HepG2 (cell line): ENCODE measurements around the gene CREBZF. TPM values are rescaled to one million over a fixed set of nuclear protein-coding genes. Genes with fewer than 3 reads are reported as not detected.

Source experiments
- ATAC-seq: fragments of 200-7000 bp; cut with Tn5 transposase; 3 replicates; pipeline ENCODE4 v1.9.1; 2020; ENCODE audit warnings: mild to moderate bottlenecking, moderate library complexity
- BruUV-seq: library from RNA; stranded (reverse); fragments of 400-500 nt; replicated peaks from 2 replicates; lab custom pipeline; 2021; lab: Mats Ljungman, UMichigan
- CTCF ChIA-PET: fragments of 300-600 bp; formaldehyde crosslinking; extraction: SDS; loops from one replicate; lab custom pipeline; 2021; ENCODE audit warnings: low total read pairs, inconsistent platforms, low intra/inter-chr PET ratio; lab: Yijun Ruan, JAX
- POLR2A ChIA-PET: fragments of 350-600 bp; sonication (Branson Sonifier 250); formaldehyde crosslinking; loops from one replicate; lab custom pipeline; 2020; ENCODE audit warnings: antibody characterized with exemption, inconsistent platforms; lab: Yijun Ruan, JAX
- DNase-seq: peaks from one replicate; pipeline ENCODE4 v3.0.0-alpha.2; 2015; ENCODE audit warnings: low spot score
- FAIRE-seq: peaks from 3 replicates; lab custom pipeline; 2011; peaks lifted over from hg19 to GRCh38; lab: Jason Lieb, UNC
- H2AFZ ChIP-seq: one replicate; pipeline ENCODE4 v1.6.1; 2011; ENCODE audit warnings: low read length, inconsistent platforms
- H3K27ac ChIP-seq: fragments of 300-600 bp; 3 replicates; pipeline ENCODE4 v1.8.0; 2011; ENCODE audit warnings: mixed run types, mild to moderate bottlenecking, mixed read lengths, low read length, inconsistent platforms; ENCODE audit not compliant: insufficient read depth; ENCODE audit errors: extremely low read length
- H3K27me3 ChIP-seq, 2 experiments: fragments of 200-600 bp in 1 of 2; 2 replicates in 1 of 2; 3 replicates in 1 of 2; pipeline versions ENCODE4 v1.6.0 to v1.8.0; 2011; ENCODE audit warnings: low read length in 2 of 2, mild to moderate bottlenecking in 2 of 2, moderate library complexity in 2 of 2, inconsistent platforms in 1 of 2; ENCODE audit not compliant: insufficient read depth in 2 of 2, control insufficient read depth in 1 of 2
- H3K36me3 ChIP-seq, 2 experiments: fragments of 200-600 bp in 1 of 2; replicated peaks in 1 of 2; 2 replicates in 1 of 2; 3 replicates in 1 of 2; pipeline versions ENCODE4 v1.5.1 to v1.8.0; 2011; ENCODE audit warnings: low read length in 2 of 2, inconsistent platforms in 1 of 2; ENCODE audit not compliant: insufficient read depth in 2 of 2, control insufficient read depth in 1 of 2
- H3K4me1 ChIP-seq: 2 replicates; pipeline ENCODE4 v1.5.1; 2012; ENCODE audit warnings: low read length, inconsistent platforms; ENCODE audit not compliant: insufficient read depth
- H3K4me2 ChIP-seq: 2 replicates; pipeline ENCODE4 v1.6.0; 2011; ENCODE audit warnings: low read depth, low read length, inconsistent platforms
- H3K4me3 ChIP-seq, 3 experiments: fragments of 200-600 bp in 1 of 3; sonication (generic), shearing (Covaris generic) in 1 of 3; replicated peaks in 1 of 3; 2 replicates each; pipeline ENCODE4 v1.5.1; 2011 to 2016; ENCODE audit warnings: low read length in 3 of 3, inconsistent platforms in 2 of 3, low read depth in 2 of 3, mild to moderate bottlenecking in 2 of 3, control low read depth in 1 of 3, mixed read lengths in 1 of 3; ENCODE audit not compliant: insufficient read depth in 1 of 3
- H3K79me2 ChIP-seq: one replicate; pipeline ENCODE4 v1.6.1; 2011; ENCODE audit warnings: low read length, inconsistent platforms; ENCODE audit not compliant: insufficient read depth
- H3K9ac ChIP-seq: 2 replicates; pipeline ENCODE4 v1.6.0; 2011; ENCODE audit warnings: mild to moderate bottlenecking, low read depth, low read length, inconsistent platforms; ENCODE audit not compliant: insufficient read depth
- H3K9me3 ChIP-seq: 2 replicates; pipeline ENCODE4 v1.5.1; 2012; ENCODE audit warnings: mild to moderate bottlenecking, low read length
- H4K20me1 ChIP-seq: 2 replicates; pipeline ENCODE4 v1.6.0; 2011; ENCODE audit warnings: inconsistent platforms, mild to moderate bottlenecking, low read length, moderate library complexity; ENCODE audit not compliant: insufficient read depth
- AGO1 ChIP-seq: fragments of 200-400 bp; formaldehyde crosslinking; IDR thresholded peaks from 2 replicates; pipeline ENCODE4 v1.6.1; 2017; ENCODE audit warnings: mild to moderate bottlenecking, low read depth, low read length, moderate library complexity; ENCODE audit not compliant: poor library complexity, severe bottlenecking
- ARID5B ChIP-seq: IDR thresholded peaks from 2 replicates; pipeline ENCODE4 v1.4.0; 2020; ENCODE audit warnings: mild to moderate bottlenecking, missing genetic modification reagents
- CEBPB ChIP-seq: IDR thresholded peaks from 2 replicates; pipeline ENCODE4 v1.6.1; 2011; ENCODE audit warnings: low read depth, low read length, improper control_type of control experiment, borderline replicate concordance
- CEBPG ChIP-seq: IDR thresholded peaks from 2 replicates; pipeline ENCODE4 v1.6.1; 2016
- KAT2B ChIP-seq: fragments of 150-350 bp; IDR thresholded peaks from 2 replicates; pipeline ENCODE4 v1.6.1; 2014; ENCODE audit warnings: low read depth, low read length, borderline replicate concordance
- KDM5B ChIP-seq: sonication (generic); formaldehyde crosslinking; IDR thresholded peaks from 2 replicates; pipeline ENCODE4 v1.4.0; 2020; ENCODE audit warnings: missing genetic modification reagents, mild to moderate bottlenecking, borderline replicate concordance
- PAWR ChIP-seq: sonication (generic); formaldehyde crosslinking; IDR thresholded peaks from 2 replicates; pipeline ENCODE4 v1.4.0; 2020; ENCODE audit warnings: missing genetic modification reagents, mild to moderate bottlenecking, borderline replicate concordance
- SATB2 ChIP-seq: sonication (generic); formaldehyde crosslinking; IDR thresholded peaks from 2 replicates; pipeline ENCODE4 v1.5.0; 2020; ENCODE audit warnings: missing genetic modification reagents
- SOX13 ChIP-seq, 3 experiments: fragments of 450-650 bp in 1 of 3; sonication (generic) in 1 of 3; formaldehyde crosslinking in 1 of 3; IDR thresholded peaks in 2 of 3; conservative IDR thresholded peaks in 1 of 3; 2 replicates each; pipeline versions ENCODE4 v1.5.0 to v1.6.1; 2016 to 2020; ENCODE audit warnings: antibody characterized with exemption in 1 of 3, mild to moderate bottlenecking in 1 of 3, missing compliant biosample characterization in 1 of 3, missing genetic modification reagents in 1 of 3, moderate library complexity in 1 of 3
- TGIF2 ChIP-seq: IDR thresholded peaks from 2 replicates; pipeline ENCODE4 v1.6.1; 2016; ENCODE audit warnings: control low read depth, missing compliant biosample characterization
- ZNF121 ChIP-seq: sonication (generic); formaldehyde crosslinking; IDR thresholded peaks from 2 replicates; pipeline ENCODE4 v1.5.0; 2020; ENCODE audit warnings: mild to moderate bottlenecking, missing genetic modification reagents
- ZNF44 ChIP-seq: sonication (generic); formaldehyde crosslinking; IDR thresholded peaks from 2 replicates; pipeline ENCODE4 v1.5.1; 2020; ENCODE audit warnings: mild to moderate bottlenecking, missing genetic modification reagents
- ZNF543 ChIP-seq: sonication (generic); formaldehyde crosslinking; IDR thresholded peaks from 2 replicates; pipeline ENCODE4 v1.4.0; 2020; ENCODE audit warnings: mild to moderate bottlenecking, missing genetic modification reagents
- ZNF644 ChIP-seq: IDR thresholded peaks from 2 replicates; pipeline ENCODE4 v1.6.1; 2016; ENCODE audit warnings: low read depth
- WGBS: methylation state at CpG from one replicate; pipeline ENCODE4 v1.1.6; 2017; ENCODE audit warnings: low lambda C conversion rate; 5-methylcytosine and 5-hydroxymethylcytosine counted together
- in situ Hi-C: cut with HindIII; loops from 2 replicates; pipeline ENCODE4 v1.10.0; 2017; ENCODE audit warnings: low pct_unique_long_range_greater_than_20kb; ENCODE audit not compliant: extremely low pct_ligation_motif_present
- intact Hi-C: fragments of 100-400 bp; cut with micrococcal nuclease; formaldehyde crosslinking; loops from one replicate; pipeline ENCODE4 v1.10.0; 2022; ENCODE audit not compliant: unreplicated experiment
- polyA plus RNA-seq, 8 experiments: library from polyadenylated mRNA; depleted of rRNA in 3 of 8; stranded (reverse) in 7 of 8; unstranded in 1 of 8; fragments of >200 nt; fragmentation: Illumina TruSeq in 4 of 8; extraction: Trizol in 4 of 8; gene quantifications; 2 replicates each; pipeline versions ENCODE4 v1.2.1 to v1.2.3, GENCODE V29; 2011 to 2016; ENCODE audit warnings: low read depth in 4 of 8, missing spikeins in 1 of 8, mixed read lengths in 1 of 8; ENCODE audit not compliant: insufficient read depth in 1 of 8
- total RNA-seq, 5 experiments: library from RNA; depleted of rRNA; stranded (reverse); fragments of >200 nt; fragmentation: Illumina TruSeq; extraction: Trizol; gene quantifications; 2 replicates each; pipeline ENCODE4 v1.2.3, GENCODE V29; 2016; ENCODE audit warnings: low read depth in 1 of 5
- TF ChIP-seq, protein P1 (sequence below), 2 experiments: IDR thresholded peaks; 2 replicates each; pipeline ENCODE4 v1.6.1; 2011 to 2012; ENCODE audit warnings: low read length in 2 of 2, borderline replicate concordance in 1 of 2, low read depth in 1 of 2, mild to moderate bottlenecking in 1 of 2, moderate library complexity in 1 of 2

CREBZF gene
- total and polyA plus RNA-seq, 2 of the 13 experiments (the other 11 are each of a cell fraction or from before 2014, with no cell fraction given) = 30.6 to 43.1 TPM

GRCh38 chr11:85619499-85619898 is 45.4 kb downstream of the CREBZF start:
- ChIA-PET CTCF (no interaction called here), POLR2A (interaction anchor here (1.1 kb wide), 1 partner anchor 28 kb away, joined by 3 read pairs; the partner anchor contains the start of gene TMEM126A)
- H3K9me3 ChIP-seq = no peaks in the 10 kb centered on the region
- H3K27me3 ChIP-seq = no peaks in the 10 kb centered on the region
- intact Hi-C loops = no loop called here
- 20% methylated on average over 6 of the region's 6 CpGs for WGBS
- FAIRE-seq (no peak), ATAC-seq (no peak), DNase-seq (no peak)
- H3K4me2 ChIP-seq = peak overlapping the region; percentile 28; the same call in 1 of the 2 replicates
- H3K27ac ChIP-seq = no peak overlapping the region
- H3K79me2 ChIP-seq = no peaks in the 10 kb centered on the region
- no peaks in the 10 kb centered on the region for H3K36me3 ChIP-seq
- peaks cover 22% of the 10 kb centered on the region for H3K4me1 ChIP-seq
- in situ Hi-C loops = no loop called here
- no peak overlapping the region for H3K9ac ChIP-seq
- no peak overlapping the region for H3K4me3 ChIP-seq
- H2AFZ ChIP-seq = no peak overlapping the region
- BruUV-seq = no TSS peak
- no peaks in the 10 kb centered on the region for H4K20me1 ChIP-seq
- TF ChIP-seq, protein P1, sequence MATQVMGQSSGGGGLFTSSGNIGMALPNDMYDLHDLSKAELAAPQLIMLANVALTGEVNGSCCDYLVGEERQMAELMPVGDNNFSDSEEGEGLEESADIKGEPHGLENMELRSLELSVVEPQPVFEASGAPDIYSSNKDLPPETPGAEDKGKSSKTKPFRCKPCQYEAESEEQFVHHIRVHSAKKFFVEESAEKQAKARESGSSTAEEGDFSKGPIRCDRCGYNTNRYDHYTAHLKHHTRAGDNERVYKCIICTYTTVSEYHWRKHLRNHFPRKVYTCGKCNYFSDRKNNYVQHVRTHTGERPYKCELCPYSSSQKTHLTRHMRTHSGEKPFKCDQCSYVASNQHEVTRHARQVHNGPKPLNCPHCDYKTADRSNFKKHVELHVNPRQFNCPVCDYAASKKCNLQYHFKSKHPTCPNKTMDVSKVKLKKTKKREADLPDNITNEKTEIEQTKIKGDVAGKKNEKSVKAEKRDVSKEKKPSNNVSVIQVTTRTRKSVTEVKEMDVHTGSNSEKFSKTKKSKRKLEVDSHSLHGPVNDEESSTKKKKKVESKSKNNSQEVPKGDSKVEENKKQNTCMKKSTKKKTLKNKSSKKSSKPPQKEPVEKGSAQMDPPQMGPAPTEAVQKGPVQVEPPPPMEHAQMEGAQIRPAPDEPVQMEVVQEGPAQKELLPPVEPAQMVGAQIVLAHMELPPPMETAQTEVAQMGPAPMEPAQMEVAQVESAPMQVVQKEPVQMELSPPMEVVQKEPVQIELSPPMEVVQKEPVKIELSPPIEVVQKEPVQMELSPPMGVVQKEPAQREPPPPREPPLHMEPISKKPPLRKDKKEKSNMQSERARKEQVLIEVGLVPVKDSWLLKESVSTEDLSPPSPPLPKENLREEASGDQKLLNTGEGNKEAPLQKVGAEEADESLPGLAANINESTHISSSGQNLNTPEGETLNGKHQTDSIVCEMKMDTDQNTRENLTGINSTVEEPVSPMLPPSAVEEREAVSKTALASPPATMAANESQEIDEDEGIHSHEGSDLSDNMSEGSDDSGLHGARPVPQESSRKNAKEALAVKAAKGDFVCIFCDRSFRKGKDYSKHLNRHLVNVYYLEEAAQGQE (IDR thresholded peaks at IDR 0.05; ENCODE audit: borderline replicate concordance in 1 of 2, low read depth in 1 of 2, low read length in 2 of 2) = no peak
- no peak for TF ChIP-seq SATB2 (CRISPR knock-in tag)
- no peak for TF ChIP-seq TGIF2 (CRISPR knock-in tag)
- TF ChIP-seq CEBPB = peak; percentile 96
- peak; percentile 68; the same call in 1 of the 2 replicates for TF ChIP-seq ZNF644 (CRISPR knock-in tag)
- TF ChIP-seq ZNF44 (CRISPR knock-in tag) = no peak
- no peak for TF ChIP-seq KAT2B
- no peak for TF ChIP-seq ZNF543 (CRISPR knock-in tag)
- no peak for TF ChIP-seq KDM5B (CRISPR knock-in tag)
- TF ChIP-seq PAWR = no peak
- TF ChIP-seq SOX13 (IDR thresholded peaks at IDR 0.05) = no peak
- TF ChIP-seq SOX13 (CRISPR knock-in tag; conservative IDR thresholded peaks at IDR 0.05 in 1 of 2, IDR thresholded peaks at IDR 0.05 in 1 of 2) = no peak
- TF ChIP-seq ARID5B (CRISPR knock-in tag) = 0 out of 2 replicates have a peak, but pooled peaks have one; percentile 9
- no peak for TF ChIP-seq AGO1
- TF ChIP-seq CEBPG (CRISPR knock-in tag) = peak; percentile 97
- TF ChIP-seq ZNF121 (CRISPR knock-in tag) = peak; percentile 97
